H9 (cell line): Measurements from ENCODE around the gene TRIB2. TPM values are rescaled to one million over a fixed set of nuclear protein-coding genes. Genes with fewer than 3 reads are reported as not detected.

Source experiments
- DNase-seq: peaks from one replicate; pipeline ENCODE4 v3.0.0-alpha.2; 2017
- H2AFZ ChIP-seq: one replicate; pipeline ENCODE4 v1.6.1; 2013; ENCODE audit warnings: mild to moderate bottlenecking, low read length, control low read depth, moderate library complexity
- H2AK5ac ChIP-seq: 2 replicates; pipeline ENCODE4 v1.6.1; 2013; ENCODE audit warnings: low read length, control low read depth, mixed read lengths; ENCODE audit not compliant: insufficient read length
- H2BK120ac ChIP-seq: one replicate; pipeline ENCODE4 v1.6.1; 2013; ENCODE audit warnings: low read depth, mild to moderate bottlenecking, low read length, control low read depth, inconsistent platforms; ENCODE audit not compliant: poor library complexity, severe bottlenecking
- H2BK12ac ChIP-seq: 2 replicates; pipeline ENCODE4 v1.6.1; 2013; ENCODE audit warnings: low read length, control low read depth, mixed read lengths, low read depth; ENCODE audit not compliant: insufficient read length
- H2BK15ac ChIP-seq: 2 replicates; pipeline ENCODE4 v1.6.1; 2013; ENCODE audit warnings: low read depth, low read length, control low read depth
- H2BK20ac ChIP-seq: one replicate; pipeline ENCODE4 v1.6.1; 2013; ENCODE audit warnings: low read depth, mild to moderate bottlenecking, low read length, control low read depth, inconsistent platforms; ENCODE audit not compliant: poor library complexity, severe bottlenecking
- H2BK5ac ChIP-seq: 2 replicates; pipeline ENCODE4 v1.6.1; 2013; ENCODE audit warnings: low read length, control low read depth, mixed read lengths; ENCODE audit not compliant: insufficient read length
- H3K14ac ChIP-seq: 2 replicates; pipeline ENCODE4 v1.6.1; 2013; ENCODE audit warnings: low read length, control low read depth; ENCODE audit not compliant: insufficient read depth
- H3K18ac ChIP-seq: 2 replicates; pipeline ENCODE4 v1.6.1; 2013; ENCODE audit warnings: low read depth, mild to moderate bottlenecking, mixed read lengths, low read length, control low read depth; ENCODE audit not compliant: insufficient read length
- H3K23ac ChIP-seq: 2 replicates; pipeline ENCODE4 v1.6.1; 2013; ENCODE audit warnings: low read length, control low read depth, mixed read lengths, low read depth; ENCODE audit not compliant: insufficient read length
- H3K23me2 ChIP-seq: 2 replicates; pipeline ENCODE4 v1.6.1; 2013; ENCODE audit warnings: low read depth, mild to moderate bottlenecking, mixed read lengths, low read length, control low read depth; ENCODE audit not compliant: insufficient read length, poor library complexity, severe bottlenecking
- H3K27ac ChIP-seq: 2 replicates; pipeline ENCODE4 v1.5.1; 2013; ENCODE audit warnings: low read length, control low read depth, mixed read lengths, low read depth; ENCODE audit not compliant: insufficient read length
- H3K27me3 ChIP-seq: 2 replicates; pipeline ENCODE4 v1.6.1; 2013; ENCODE audit warnings: low read length, control low read depth, inconsistent platforms; ENCODE audit not compliant: insufficient read depth
- H3K4ac ChIP-seq: 2 replicates; pipeline ENCODE4 v1.6.1; 2013; ENCODE audit warnings: low read depth, mild to moderate bottlenecking, control low read depth, inconsistent platforms, low read length, moderate library complexity
- H3K4me1 ChIP-seq: 2 replicates; pipeline ENCODE4 v1.6.1; 2013; ENCODE audit warnings: low read length, control low read depth, inconsistent platforms; ENCODE audit not compliant: insufficient read depth
- H3K4me2 ChIP-seq: 2 replicates; pipeline ENCODE4 v1.6.1; 2013; ENCODE audit warnings: low read length, control low read depth, mixed read lengths; ENCODE audit not compliant: insufficient read length, insufficient read depth
- H3K56ac ChIP-seq: 2 replicates; pipeline ENCODE4 v1.6.1; 2013; ENCODE audit warnings: low read depth, mild to moderate bottlenecking, mixed read lengths, low read length, control low read depth; ENCODE audit not compliant: insufficient read length
- H3K79me1 ChIP-seq: 2 replicates; pipeline ENCODE4 v1.6.1; 2013; ENCODE audit warnings: low read depth, mild to moderate bottlenecking, moderate library complexity, low read length, control low read depth, inconsistent platforms; ENCODE audit not compliant: insufficient read depth, poor library complexity, severe bottlenecking
- H3K79me2 ChIP-seq: 2 replicates; pipeline ENCODE4 v1.6.1; 2013; ENCODE audit warnings: low read length, control low read depth, inconsistent platforms; ENCODE audit not compliant: insufficient read depth
- H3K9ac ChIP-seq: 2 replicates; pipeline ENCODE4 v1.6.1; 2013; ENCODE audit warnings: low read length, control low read depth, mixed read lengths; ENCODE audit not compliant: insufficient read length; ENCODE audit errors: extremely low read depth
- H3K9me3 ChIP-seq: one replicate; pipeline ENCODE4 v1.6.1; 2013; ENCODE audit warnings: low read depth, low read length, inconsistent platforms; ENCODE audit not compliant: control insufficient read depth
- H3T11ph ChIP-seq: one replicate; pipeline ENCODE4 v1.6.1; 2013; ENCODE audit warnings: mild to moderate bottlenecking, low read length, control low read depth, inconsistent platforms
- H4K20me1 ChIP-seq: one replicate; pipeline ENCODE4 v1.6.1; 2013; ENCODE audit not compliant: control insufficient read depth, insufficient read length, insufficient read depth
- H4K5ac ChIP-seq: 2 replicates; pipeline ENCODE4 v1.6.1; 2013; ENCODE audit warnings: low read depth, mild to moderate bottlenecking, mixed read lengths, low read length, control low read depth; ENCODE audit not compliant: insufficient read length
- H4K8ac ChIP-seq: replicated peaks from 2 replicates; pipeline ENCODE4 v1.6.1; 2013; ENCODE audit warnings: low read length, control low read depth, mixed read lengths, low read depth; ENCODE audit not compliant: insufficient read length
- H4K91ac ChIP-seq: 2 replicates; pipeline ENCODE4 v1.6.1; 2013; ENCODE audit warnings: low read depth, mild to moderate bottlenecking, moderate library complexity, mixed read lengths, low read length, control low read depth; ENCODE audit not compliant: insufficient read length
- H3K27ac Mint-ChIP-seq, 3 experiments: 2 replicates in 2 of 3; 3 replicates in 1 of 3; pipeline ENCODE4 v1.8.0; 2020 to 2021; ENCODE audit warnings: mixed read lengths in 3 of 3, mild to moderate bottlenecking in 1 of 3, moderate library complexity in 1 of 3
- H3K27me3 Mint-ChIP-seq: 2 replicates; pipeline ENCODE4 v1.8.0; 2021; ENCODE audit warnings: low read depth, mild to moderate bottlenecking, moderate library complexity, mixed read lengths
- H3K36me3 Mint-ChIP-seq, 3 experiments: 2 replicates in 2 of 3; 3 replicates in 1 of 3; pipeline ENCODE4 v1.8.0; 2020 to 2021; ENCODE audit warnings: low read depth in 3 of 3, mixed read lengths in 3 of 3; ENCODE audit not compliant: insufficient read depth in 1 of 3
- H3K4me1 Mint-ChIP-seq, 2 experiments: 2 replicates each; pipeline ENCODE4 v1.8.0; 2020; ENCODE audit warnings: mixed read lengths in 2 of 2
- H3K4me3 Mint-ChIP-seq, 2 experiments: 2 replicates in 1 of 2; 3 replicates in 1 of 2; pipeline ENCODE4 v1.8.0; 2020 to 2021; ENCODE audit warnings: mild to moderate bottlenecking in 2 of 2, mixed read lengths in 2 of 2, moderate library complexity in 1 of 2
- H3K9me3 Mint-ChIP-seq, 2 experiments: 2 replicates in 1 of 2; 3 replicates in 1 of 2; pipeline ENCODE4 v1.8.0; 2020; ENCODE audit warnings: mild to moderate bottlenecking in 2 of 2, mixed read lengths in 2 of 2, moderate library complexity in 1 of 2
- CTCF ChIP-seq: fragments of 200-600 bp; sonication (generic); conservative IDR thresholded peaks from 3 replicates; pipeline ENCODE4 v1.8.0; 2021; ENCODE audit warnings: antibody characterized with exemption, mild to moderate bottlenecking
- WGBS: extraction: QIAGEN DNeasy Blood & Tissue Kit; methylation state at CpG from one replicate; pipeline ENCODE4 v1.1.7; 2013; ENCODE audit warnings: missing lambda C conversion rate, low lambda C conversion rate, mixed read lengths; ENCODE audit not compliant: insufficient read length; ENCODE audit errors: extremely low coverage; 5-methylcytosine and 5-hydroxymethylcytosine counted together
- total RNA-seq: library from RNA; stranded (reverse); gene quantifications from 2 replicates; pipeline ENCODE4 v1.2.1, GENCODE V29; 2021

Gene TRIB2
- total RNA-seq, 1 experiment from 2014 or later = 41.9 TPM

GRCh38 chr2:12742891-12743290 is 26.2 kb downstream of the TRIB2 start:
- Histone ChIP-seq H3K4me2 (no peak overlapping the region), H2BK5ac (no peak overlapping the region), H4K8ac (no peak overlapping the region), H3K79me1 (peaks cover 3% of the 10 kb centered on the region), H2BK12ac (no peak overlapping the region), H3K27me3 (no peaks in the 10 kb centered on the region), H2AFZ (no peak overlapping the region), H3K23me2 (no peaks in the 10 kb centered on the region), H3K14ac (no peak overlapping the region), H3K56ac (no peak overlapping the region), H3K23ac (no peak overlapping the region), H3K27ac (no peak overlapping the region), H4K20me1 (no peaks in the 10 kb centered on the region), H2BK20ac (no peak overlapping the region), H2AK5ac (no peak overlapping the region), H3K4me1 (no peaks in the 10 kb centered on the region), H2BK120ac (no peak overlapping the region), H3K79me2 (peaks cover 2% of the 10 kb centered on the region; the same call in 1 of the 2 replicates), H3K18ac (no peak overlapping the region), H3K9me3 (no peaks in the 10 kb centered on the region), H4K5ac (no peak overlapping the region), H2BK15ac (no peak overlapping the region), H3T11ph (no peak overlapping the region), H3K4ac (no peak overlapping the region), H4K91ac (no peak overlapping the region), H3K9ac (no peak overlapping the region)
- Mint-ChIP-seq H3K9me3 (no peaks in the 10 kb centered on the region; a peak in 1 of 5 replicates), H3K4me1 (peaks cover 6 to 16% of the 10 kb centered on the region in 2 experiments), H3K36me3 (peaks cover 33 to 46% (median 37%) of the 10 kb centered on the region in 3 experiments), H3K4me3 (no peak overlapping the region), H3K27ac (no peak overlapping the region), H3K27me3 (no peaks in the 10 kb centered on the region)
- WGBS = no CpG with 5 or more reads among the region's 3 CpGs
- DNase-seq = no peak
- TF ChIP-seq CTCF = no peak
